Left ventricle myocardium inferior (tissue), 1 donor: ENCODE results near the gene EHF. TPM values are rescaled to one million over a fixed set of nuclear protein-coding genes. Genes with fewer than 3 reads are reported as not detected.

Source experiments
- DNase-seq: peaks from one replicate; pipeline ENCODE4 v3.0.0-alpha.2; 2020
- H3K27ac ChIP-seq: fragments of 200-600 bp; replicated peaks from 2 replicates; pipeline ENCODE4 v1.8.0; 2021
- H3K27me3 ChIP-seq: fragments of 200-600 bp; 2 replicates; pipeline ENCODE4 v1.8.0; 2021; ENCODE audit warnings: low read depth
- H3K36me3 ChIP-seq: fragments of 200-600 bp; 2 replicates; pipeline ENCODE4 v1.8.0; 2021
- H3K4me1 ChIP-seq: fragments of 200-600 bp; 2 replicates; pipeline ENCODE4 v1.8.0; 2021
- H3K4me3 ChIP-seq: fragments of 200-600 bp; 2 replicates; pipeline ENCODE4 v1.8.0; 2021; ENCODE audit warnings: mild to moderate bottlenecking, moderate library complexity
- H3K9me3 ChIP-seq: fragments of 200-600 bp; replicated peaks from 2 replicates; pipeline ENCODE4 v1.8.0; 2021
- CTCF ChIP-seq: fragments of 200-600 bp; IDR thresholded peaks from 2 replicates; pipeline ENCODE4 v1.8.0; 2021; ENCODE audit warnings: antibody characterized with exemption, mild to moderate bottlenecking, borderline replicate concordance
- intact Hi-C: fragments of 100-400 bp; cut with micrococcal nuclease; formaldehyde crosslinking; loops from one replicate; pipeline ENCODE4 v1.11.0; 2022
- total RNA-seq: library from RNA; stranded (reverse); fragmentation: NEBNext Ultra II Directional; extraction: Animal tissue kit (Norgen Biotek cat#: 25700); gene quantifications from one replicate; pipeline ENCODE4 v1.2.1, GENCODE V29; 2021
- donor health status: DM: no; HTN: yes; CAD: no; lungs with severe emphysema.

The EHF gene
- total RNA-seq, 1 donor from 2014 or later, result 1.6 TPM

GRCh38 chr11:34636127-34636526, 15.2 kb downstream of the EHF start:
- Histone ChIP-seq H3K4me1 (peaks cover 22% of the 10 kb centered on the region), H3K27ac (no peak overlapping the region), H3K4me3 (no peak overlapping the region), H3K9me3 (no peaks in the 10 kb centered on the region), H3K36me3 (no peaks in the 10 kb centered on the region), H3K27me3 (no peaks in the 10 kb centered on the region)
- TF ChIP-seq CTCF, result no peak
- intact Hi-C loops, result no loop called here
- no peak for DNase-seq

DNA sequence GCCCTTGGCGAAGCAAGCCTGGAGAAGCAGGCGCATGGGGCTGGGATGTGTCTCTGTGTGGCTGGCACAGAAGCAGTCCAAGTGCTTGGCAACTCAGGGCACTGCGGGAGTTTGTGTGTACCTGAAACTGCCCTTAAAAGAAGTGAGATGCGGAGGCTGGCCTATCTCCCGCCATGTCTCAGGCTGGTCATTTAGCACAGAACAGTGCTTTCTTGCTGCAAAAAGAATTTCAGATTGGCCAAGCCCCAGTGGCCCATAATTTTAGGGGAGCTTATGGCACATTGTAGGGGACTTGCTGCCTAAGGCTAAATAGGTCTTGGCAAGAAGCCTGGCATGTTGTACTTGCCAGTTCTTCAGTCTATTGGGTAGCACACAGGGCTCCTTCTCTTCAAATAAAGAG, 16.4 kb downstream of the EHF start:
- Histone ChIP-seq H3K27me3 (no peaks in the 10 kb centered on the region), H3K27ac (no peak overlapping the region), H3K36me3 (no peaks in the 10 kb centered on the region), H3K4me3 (no peak overlapping the region), H3K4me1 (peaks cover 14% of the 10 kb centered on the region), H3K9me3 (no peaks in the 10 kb centered on the region)
- intact Hi-C loops, result no loop called here
- no peak for DNase-seq
- TF ChIP-seq CTCF, result no peak

DNA sequence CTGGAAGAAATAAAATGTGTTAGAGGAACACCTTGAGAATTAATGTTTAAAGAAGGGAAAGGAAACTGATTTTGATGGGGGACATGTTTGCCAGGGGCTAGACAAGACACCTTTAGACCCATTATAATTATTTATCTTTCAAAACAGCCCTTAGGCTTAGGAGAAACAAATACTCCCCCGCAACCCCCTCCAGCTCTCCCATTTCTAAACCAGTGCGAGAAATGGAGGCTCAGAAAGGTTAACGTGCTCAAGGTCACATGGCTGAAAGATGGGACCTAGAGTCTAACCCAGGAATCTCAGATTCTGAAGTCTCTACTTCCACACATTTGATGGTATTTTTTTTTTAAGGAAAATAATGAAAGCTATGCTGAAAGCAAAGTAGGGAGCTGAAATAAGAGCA, 18.0 kb downstream of the EHF start:
- TF ChIP-seq CTCF, result no peak
- no peaks in the 10 kb centered on the region for H3K9me3 ChIP-seq
- no peaks in the 10 kb centered on the region for H3K27me3 ChIP-seq
- DNase-seq, result no peak
- H3K36me3 ChIP-seq, result no peaks in the 10 kb centered on the region
- H3K4me3 ChIP-seq, result no peak overlapping the region
- H3K27ac ChIP-seq, result no peak overlapping the region
- intact Hi-C loops, result no loop called here
- H3K4me1 ChIP-seq, result peaks cover 9% of the 10 kb centered on the region

DNA sequence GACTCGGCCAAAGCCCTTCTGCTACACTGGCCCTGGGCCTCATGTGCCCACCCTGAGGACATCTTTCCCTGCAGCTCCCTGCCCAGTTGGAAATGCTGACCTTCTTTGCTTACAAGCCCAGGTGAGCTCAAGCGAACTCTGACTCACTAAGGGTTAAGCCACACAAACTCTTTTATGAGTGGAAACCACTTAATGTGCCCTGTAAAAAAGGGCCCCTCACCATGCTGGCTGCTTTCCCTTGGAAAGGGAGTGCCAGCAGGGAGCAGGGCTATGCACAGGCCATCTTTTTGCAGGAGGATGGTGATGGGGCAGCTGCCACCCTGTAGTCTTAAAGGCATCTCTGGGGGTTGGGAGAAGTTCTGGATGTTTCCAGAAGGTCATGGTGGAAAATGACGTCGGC, 18.7 kb downstream of the EHF start:
- TF ChIP-seq CTCF, result no peak
- Histone ChIP-seq H3K4me3 (no peak overlapping the region), H3K36me3 (no peaks in the 10 kb centered on the region), H3K4me1 (peaks cover 9% of the 10 kb centered on the region), H3K27ac (no peak overlapping the region), H3K27me3 (no peaks in the 10 kb centered on the region), H3K9me3 (no peaks in the 10 kb centered on the region)
- no peak for DNase-seq
- intact Hi-C loops, result no loop called here

DNA sequence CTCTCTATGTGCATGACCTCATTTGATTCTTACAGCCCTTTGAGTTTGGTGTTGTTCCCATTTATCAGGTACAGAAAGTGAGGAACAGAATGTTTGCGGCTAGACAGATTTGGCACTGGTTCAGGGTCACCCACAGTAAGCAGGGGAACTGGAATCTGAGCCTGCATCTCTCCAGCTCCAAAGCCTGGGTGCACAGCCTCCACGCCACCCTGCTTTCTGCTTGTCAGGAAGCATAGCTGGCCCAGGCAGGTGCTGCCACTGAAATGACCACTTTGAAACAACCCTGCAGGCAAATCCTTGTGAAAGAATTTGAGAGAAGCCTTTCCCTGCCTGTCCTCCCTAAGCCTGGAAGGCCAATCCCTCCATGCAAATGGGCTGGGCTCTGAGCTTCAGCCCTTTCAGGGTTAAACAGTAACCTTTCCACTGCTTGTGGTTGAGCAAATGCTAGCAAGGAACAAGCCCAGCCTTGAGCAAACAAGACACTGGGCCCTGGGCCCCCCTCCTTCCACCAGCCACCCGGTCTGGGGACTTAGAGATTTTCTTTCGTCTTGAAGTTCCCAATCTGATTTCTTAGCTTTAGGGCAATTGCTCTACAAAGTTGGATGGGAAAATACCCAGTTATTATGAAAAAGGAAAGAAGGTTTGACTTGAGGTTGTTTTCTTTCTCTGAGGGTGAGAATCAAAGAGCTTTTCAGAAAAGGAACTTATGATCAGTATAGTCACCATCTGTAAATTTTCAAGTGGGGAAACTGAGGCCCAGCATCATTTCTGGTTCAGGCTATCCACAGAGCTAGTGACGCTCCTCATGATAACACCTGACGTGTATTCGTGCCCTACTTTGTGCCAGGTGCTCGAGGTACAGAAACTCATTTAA, 19.4 kb downstream of the EHF start:
- Histone ChIP-seq H3K27ac (no peak overlapping the region), H3K9me3 (no peaks in the 10 kb centered on the region), H3K36me3 (no peaks in the 10 kb centered on the region), H3K4me3 (no peak overlapping the region), H3K27me3 (no peaks in the 10 kb centered on the region), H3K4me1 (peaks cover 9% of the 10 kb centered on the region)
- DNase-seq, result no peak
- intact Hi-C loops, result no loop called here
- TF ChIP-seq CTCF, result no peak
